HepG2 (cell line): ENCODE data around the gene ROBO2. TPM values are rescaled to one million over a fixed set of nuclear protein-coding genes. Genes with fewer than 3 reads are reported as not detected.

ENCODE experiments used
- ATAC-seq: fragments of 200-7000 bp; cut with Tn5 transposase; 3 replicates; pipeline ENCODE4 v1.9.1; 2020; ENCODE audit warnings: mild to moderate bottlenecking, moderate library complexity
- BruUV-seq: library from RNA; stranded (reverse); fragments of 400-500 nt; replicated peaks from 2 replicates; lab custom pipeline; 2021; lab: Mats Ljungman, UMichigan
- CTCF ChIA-PET: fragments of 300-600 bp; formaldehyde crosslinking; extraction: SDS; loops from one replicate; lab custom pipeline; 2021; ENCODE audit warnings: low total read pairs, inconsistent platforms, low intra/inter-chr PET ratio; lab: Yijun Ruan, JAX
- POLR2A ChIA-PET: fragments of 350-600 bp; sonication (Branson Sonifier 250); formaldehyde crosslinking; loops from one replicate; lab custom pipeline; 2020; ENCODE audit warnings: antibody characterized with exemption, inconsistent platforms; lab: Yijun Ruan, JAX
- DNase-seq: peaks from one replicate; pipeline ENCODE4 v3.0.0-alpha.2; 2015; ENCODE audit warnings: low spot score
- FAIRE-seq: peaks from 3 replicates; lab custom pipeline; 2011; peaks lifted over from hg19 to GRCh38; lab: Jason Lieb, UNC
- H2AFZ ChIP-seq: one replicate; pipeline ENCODE4 v1.6.1; 2011; ENCODE audit warnings: low read length, inconsistent platforms
- H3K27ac ChIP-seq: fragments of 300-600 bp; 3 replicates; pipeline ENCODE4 v1.8.0; 2011; ENCODE audit warnings: mixed run types, mild to moderate bottlenecking, mixed read lengths, low read length, inconsistent platforms; ENCODE audit not compliant: insufficient read depth; ENCODE audit errors: extremely low read length
- H3K27me3 ChIP-seq, 2 experiments: fragments of 200-600 bp in 1 of 2; 2 replicates in 1 of 2; 3 replicates in 1 of 2; pipeline versions ENCODE4 v1.6.0 to v1.8.0; 2011; ENCODE audit warnings: low read length in 2 of 2, mild to moderate bottlenecking in 2 of 2, moderate library complexity in 2 of 2, inconsistent platforms in 1 of 2; ENCODE audit not compliant: insufficient read depth in 2 of 2, control insufficient read depth in 1 of 2
- H3K36me3 ChIP-seq, 2 experiments: fragments of 200-600 bp in 1 of 2; replicated peaks in 1 of 2; 2 replicates in 1 of 2; 3 replicates in 1 of 2; pipeline versions ENCODE4 v1.5.1 to v1.8.0; 2011; ENCODE audit warnings: low read length in 2 of 2, inconsistent platforms in 1 of 2; ENCODE audit not compliant: insufficient read depth in 2 of 2, control insufficient read depth in 1 of 2
- H3K4me1 ChIP-seq: 2 replicates; pipeline ENCODE4 v1.5.1; 2012; ENCODE audit warnings: low read length, inconsistent platforms; ENCODE audit not compliant: insufficient read depth
- H3K4me2 ChIP-seq: 2 replicates; pipeline ENCODE4 v1.6.0; 2011; ENCODE audit warnings: low read depth, low read length, inconsistent platforms
- H3K4me3 ChIP-seq, 3 experiments: fragments of 200-600 bp in 1 of 3; sonication (generic), shearing (Covaris generic) in 1 of 3; replicated peaks in 1 of 3; 2 replicates each; pipeline ENCODE4 v1.5.1; 2011 to 2016; ENCODE audit warnings: low read length in 3 of 3, inconsistent platforms in 2 of 3, low read depth in 2 of 3, mild to moderate bottlenecking in 2 of 3, control low read depth in 1 of 3, mixed read lengths in 1 of 3; ENCODE audit not compliant: insufficient read depth in 1 of 3
- H3K79me2 ChIP-seq: one replicate; pipeline ENCODE4 v1.6.1; 2011; ENCODE audit warnings: low read length, inconsistent platforms; ENCODE audit not compliant: insufficient read depth
- H3K9ac ChIP-seq: 2 replicates; pipeline ENCODE4 v1.6.0; 2011; ENCODE audit warnings: mild to moderate bottlenecking, low read depth, low read length, inconsistent platforms; ENCODE audit not compliant: insufficient read depth
- H3K9me3 ChIP-seq: 2 replicates; pipeline ENCODE4 v1.5.1; 2012; ENCODE audit warnings: mild to moderate bottlenecking, low read length
- H4K20me1 ChIP-seq: 2 replicates; pipeline ENCODE4 v1.6.0; 2011; ENCODE audit warnings: inconsistent platforms, mild to moderate bottlenecking, low read length, moderate library complexity; ENCODE audit not compliant: insufficient read depth
- BRD4 ChIP-seq: sonication (generic); formaldehyde crosslinking; IDR thresholded peaks from 2 replicates; pipeline ENCODE4 v1.4.0; 2020; ENCODE audit warnings: missing genetic modification reagents
- CEBPB ChIP-seq: IDR thresholded peaks from 2 replicates; pipeline ENCODE4 v1.6.1; 2011; ENCODE audit warnings: low read depth, low read length, improper control_type of control experiment, borderline replicate concordance
- ETV6 ChIP-seq: sonication (generic); formaldehyde crosslinking; conservative IDR thresholded peaks from 2 replicates; pipeline ENCODE4 v1.4.0; 2020; ENCODE audit warnings: missing genetic modification reagents
- GPN1 ChIP-seq: sonication (generic); formaldehyde crosslinking; IDR thresholded peaks from 2 replicates; pipeline ENCODE4 v1.5.1; 2020; ENCODE audit warnings: missing genetic modification reagents, borderline replicate concordance
- HNRNPLL ChIP-seq: fragments of 200-400 bp; formaldehyde crosslinking; IDR thresholded peaks from 2 replicates; pipeline ENCODE4 v1.6.1; 2017; ENCODE audit warnings: mild to moderate bottlenecking, low read depth, low read length; ENCODE audit not compliant: poor library complexity, severe bottlenecking
- IKZF1 ChIP-seq: fragments of 450-650 bp; IDR thresholded peaks from 2 replicates; pipeline ENCODE4 v1.7.1; 2016
- PRDM10 ChIP-seq: sonication (generic); formaldehyde crosslinking; IDR thresholded peaks from 2 replicates; pipeline ENCODE4 v1.4.0; 2020; ENCODE audit warnings: low read depth, missing genetic modification reagents
- SMC3 ChIP-seq: IDR thresholded peaks from 2 replicates; pipeline ENCODE4 v1.6.1; 2011; ENCODE audit warnings: low read length, improper control_type of control experiment
- THRA ChIP-seq: sonication (generic); formaldehyde crosslinking; IDR thresholded peaks from 2 replicates; pipeline ENCODE4 v1.4.0; 2020; ENCODE audit warnings: missing genetic modification reagents, borderline replicate concordance
- ZNF605 ChIP-seq: sonication (generic); formaldehyde crosslinking; IDR thresholded peaks from 2 replicates; pipeline ENCODE4 v1.8.0; 2022; ENCODE audit warnings: mild to moderate bottlenecking, missing genetic modification reagents
- ZNF850 ChIP-seq: sonication (generic); formaldehyde crosslinking; conservative IDR thresholded peaks from 2 replicates; pipeline ENCODE4 v1.9.0; 2021; ENCODE audit warnings: mild to moderate bottlenecking, missing genetic modification reagents
- WGBS: methylation state at CpG from one replicate; pipeline ENCODE4 v1.1.6; 2017; ENCODE audit warnings: low lambda C conversion rate; 5-methylcytosine and 5-hydroxymethylcytosine counted together
- in situ Hi-C: cut with HindIII; loops from 2 replicates; pipeline ENCODE4 v1.10.0; 2017; ENCODE audit warnings: low pct_unique_long_range_greater_than_20kb; ENCODE audit not compliant: extremely low pct_ligation_motif_present
- intact Hi-C: fragments of 100-400 bp; cut with micrococcal nuclease; formaldehyde crosslinking; loops from one replicate; pipeline ENCODE4 v1.10.0; 2022; ENCODE audit not compliant: unreplicated experiment
- polyA plus RNA-seq, 8 experiments: library from polyadenylated mRNA; depleted of rRNA in 3 of 8; stranded (reverse) in 7 of 8; unstranded in 1 of 8; fragments of >200 nt; fragmentation: Illumina TruSeq in 4 of 8; extraction: Trizol in 4 of 8; gene quantifications; 2 replicates each; pipeline versions ENCODE4 v1.2.1 to v1.2.3, GENCODE V29; 2011 to 2016; ENCODE audit warnings: low read depth in 4 of 8, missing spikeins in 1 of 8, mixed read lengths in 1 of 8; ENCODE audit not compliant: insufficient read depth in 1 of 8
- total RNA-seq, 5 experiments: library from RNA; depleted of rRNA; stranded (reverse); fragments of >200 nt; fragmentation: Illumina TruSeq; extraction: Trizol; gene quantifications; 2 replicates each; pipeline ENCODE4 v1.2.3, GENCODE V29; 2016; ENCODE audit warnings: low read depth in 1 of 5

The ROBO2 gene
- total and polyA plus RNA-seq, 2 of the 13 experiments (the other 11 are each of a cell fraction or from before 2014, with no cell fraction given): not detected

GRCh38 chr3:77186319-77186718 is 146.4 kb downstream of the ROBO2 start (continued):
- no peak for TF ChIP-seq THRA (CRISPR knock-in tag)

- CTCF ChIA-PET: no interaction called here
Measured at GRCh38 chr3:77186728-77187127, 146.8 kb downstream of the ROBO2 start.

GRCh38 chr3:77188210-77188609 is 148.3 kb downstream of the ROBO2 start:
- WGBS: 1% methylated on average over 2 of the region's 2 CpGs
- no peak overlapping the region for H3K27ac ChIP-seq
- no peak for DNase-seq
- H3K9me3 ChIP-seq: no peaks in the 10 kb centered on the region
- in situ Hi-C loops (no loop called here), intact Hi-C loops (no loop called here)
- no peak overlapping the region for H3K4me2 ChIP-seq
- H2AFZ ChIP-seq: no peak overlapping the region
- H4K20me1 ChIP-seq: no peaks in the 10 kb centered on the region
- no peak for ATAC-seq
- H3K79me2 ChIP-seq: no peaks in the 10 kb centered on the region
- H3K36me3 ChIP-seq: no peaks in the 10 kb centered on the region
- no peaks in the 10 kb centered on the region for H3K27me3 ChIP-seq
- ChIA-PET CTCF (no interaction called here), POLR2A (no interaction called here)
- no peaks in the 10 kb centered on the region for H3K4me1 ChIP-seq
- H3K4me3 ChIP-seq: no peak overlapping the region
- no peak for FAIRE-seq
- no peak overlapping the region for H3K9ac ChIP-seq
- BruUV-seq: no TSS peak
- TF ChIP-seq ZNF605 (CRISPR knock-in tag): no peak
- no peak for TF ChIP-seq HNRNPLL
- no peak for TF ChIP-seq IKZF1
- no peak for TF ChIP-seq ZNF850 (CRISPR knock-in tag)
- no peak for TF ChIP-seq BRD4 (CRISPR knock-in tag)
- TF ChIP-seq PRDM10 (CRISPR knock-in tag): no peak
- no peak for TF ChIP-seq GPN1 (CRISPR knock-in tag)
- TF ChIP-seq ETV6 (CRISPR knock-in tag): no peak

More at GRCh38 chr3:77186728-77187127, 146.8 kb downstream of the ROBO2 start:
- FAIRE-seq: no peak
- no TSS peak for BruUV-seq
- Histone ChIP-seq H2AFZ (no peak overlapping the region), H4K20me1 (no peaks in the 10 kb centered on the region), H3K4me2 (no peak overlapping the region), H3K4me1 (no peaks in the 10 kb centered on the region), H3K9me3 (no peaks in the 10 kb centered on the region), H3K36me3 (no peaks in the 10 kb centered on the region), H3K4me3 (no peak overlapping the region), H3K9ac (no peak overlapping the region), H3K27ac (no peak overlapping the region), H3K79me2 (no peaks in the 10 kb centered on the region), H3K27me3 (no peaks in the 10 kb centered on the region)
- TF ChIP-seq CEBPB (peak; percentile 45; the same call in 1 of the 2 replicates), SMC3 (no peak)
- intact Hi-C loops: no loop called here
- DNase-seq: no peak
- WGBS: 32% methylated on average over 4 of the region's 4 CpGs
- in situ Hi-C loops: no loop called here
- POLR2A ChIA-PET: no interaction called here
- ATAC-seq: no peak
